ENCODE data around the gene CST3.

- TF ChIP-seq CTCF (IDR thresholded peaks at IDR 0.05): no peak
- no peak for TF ChIP-seq POLR2A (IDR thresholded peaks at IDR 0.05)
Observed at GRCh38 chr20:23627501-23627900, 10.3 kb downstream of the CST3 start.

All from vagina (tissue), 2 donors.